ENCODE measurements around the gene PAWR. TPM values are rescaled to one million over a fixed set of nuclear protein-coding genes. Genes with fewer than 3 reads are reported as not detected.

Gene PAWR
- total and polyA plus RNA-seq, 10 of the 15 experiments (the other 5 are each of a cell fraction or from before 2014, with no cell fraction given) = 8.1 to 70.6 (median 24.2) TPM

GRCh38 chr12:79650440-79650839, 40.3 kb downstream of the PAWR start (continued):
- no peak for TF ChIP-seq EZH2 (IDR thresholded peaks at IDR 0.05; ENCODE audit: borderline replicate concordance, control insufficient read depth, low read depth, low read length)

DNA sequence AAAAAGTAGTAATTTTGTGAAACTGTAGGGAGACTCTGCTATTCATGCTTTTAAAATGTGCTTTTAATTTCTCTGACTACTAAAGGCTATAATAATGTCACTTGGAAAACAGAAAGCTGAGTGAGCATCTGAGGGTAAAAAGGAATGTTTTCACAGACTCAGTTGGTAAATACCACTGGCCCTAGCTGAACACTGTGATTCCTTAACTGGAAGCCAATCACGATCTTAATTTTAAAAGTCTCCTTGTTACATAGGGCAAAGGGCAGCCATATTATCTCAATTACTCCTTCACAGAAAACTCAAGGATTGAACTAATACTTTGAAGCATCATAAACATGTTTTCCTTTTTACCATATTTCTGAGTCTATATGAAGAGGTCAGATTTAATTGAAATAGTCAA, 41.9 kb downstream of the PAWR start:
- Histone ChIP-seq H3K9ac (ENCODE audit: control insufficient read depth, insufficient read depth, low read length) (no peak overlapping the region), H3K4me1 (ENCODE audit: control insufficient read depth, insufficient read depth, low read length) (no peaks in the 10 kb centered on the region), H3K27me3 (replicated peaks in 1 of 2; ENCODE audit: control insufficient read depth in 2 of 2, insufficient read depth in 2 of 2, low read length in 1 of 2) (no peaks in the 10 kb centered on the region), H4K20me1 (ENCODE audit: control insufficient read depth, insufficient read depth) (no peaks in the 10 kb centered on the region), H2AFZ (ENCODE audit: control insufficient read depth, low read depth, low read length) (no peak overlapping the region), H3K9me3 (replicated peaks; ENCODE audit: control insufficient read depth, insufficient read depth, low read length) (no peaks in the 10 kb centered on the region; the same call in 2 of the 3 replicates), H3K79me2 (ENCODE audit: control insufficient read depth, insufficient read depth, low read length) (peaks cover 8% of the 10 kb centered on the region), H3K36me3 (ENCODE audit: control insufficient read depth in 2 of 2, insufficient read depth in 2 of 2, low read length in 1 of 2) (no peaks in the 10 kb centered on the region), H3K27ac (ENCODE audit: control insufficient read depth, insufficient read depth) (no peak overlapping the region), H3K4me2 (ENCODE audit: control insufficient read depth, insufficient read depth) (no peak overlapping the region), H3K4me3 (no peak overlapping the region)
- FAIRE-seq (no peak), DNase-seq (ENCODE audit: low read depth, low spot score) (no peak), ATAC-seq (no peak)
- TF ChIP-seq TCF12 (IDR thresholded peaks at IDR 0.05; ENCODE audit: low read depth, low read length) (no peak), HCFC1 (IDR thresholded peaks at IDR 0.05; ENCODE audit: low read length) (no peak), RELB (IDR thresholded peaks at IDR 0.05; ENCODE audit: low read depth) (no peak), ZNF207 (IDR thresholded peaks at IDR 0.05; ENCODE audit: borderline replicate concordance) (no peak), TBL1XR1 (IDR thresholded peaks at IDR 0.05; ENCODE audit: low read depth, low read length) (no peak), CUX1 (IDR thresholded peaks at IDR 0.05; ENCODE audit: insufficient replicate concordance, low read depth, low read length) (no peak), ATF2 (IDR thresholded peaks at IDR 0.05; ENCODE audit: low read length) (no peak)
- TF ChIP-seq, protein P1, sequence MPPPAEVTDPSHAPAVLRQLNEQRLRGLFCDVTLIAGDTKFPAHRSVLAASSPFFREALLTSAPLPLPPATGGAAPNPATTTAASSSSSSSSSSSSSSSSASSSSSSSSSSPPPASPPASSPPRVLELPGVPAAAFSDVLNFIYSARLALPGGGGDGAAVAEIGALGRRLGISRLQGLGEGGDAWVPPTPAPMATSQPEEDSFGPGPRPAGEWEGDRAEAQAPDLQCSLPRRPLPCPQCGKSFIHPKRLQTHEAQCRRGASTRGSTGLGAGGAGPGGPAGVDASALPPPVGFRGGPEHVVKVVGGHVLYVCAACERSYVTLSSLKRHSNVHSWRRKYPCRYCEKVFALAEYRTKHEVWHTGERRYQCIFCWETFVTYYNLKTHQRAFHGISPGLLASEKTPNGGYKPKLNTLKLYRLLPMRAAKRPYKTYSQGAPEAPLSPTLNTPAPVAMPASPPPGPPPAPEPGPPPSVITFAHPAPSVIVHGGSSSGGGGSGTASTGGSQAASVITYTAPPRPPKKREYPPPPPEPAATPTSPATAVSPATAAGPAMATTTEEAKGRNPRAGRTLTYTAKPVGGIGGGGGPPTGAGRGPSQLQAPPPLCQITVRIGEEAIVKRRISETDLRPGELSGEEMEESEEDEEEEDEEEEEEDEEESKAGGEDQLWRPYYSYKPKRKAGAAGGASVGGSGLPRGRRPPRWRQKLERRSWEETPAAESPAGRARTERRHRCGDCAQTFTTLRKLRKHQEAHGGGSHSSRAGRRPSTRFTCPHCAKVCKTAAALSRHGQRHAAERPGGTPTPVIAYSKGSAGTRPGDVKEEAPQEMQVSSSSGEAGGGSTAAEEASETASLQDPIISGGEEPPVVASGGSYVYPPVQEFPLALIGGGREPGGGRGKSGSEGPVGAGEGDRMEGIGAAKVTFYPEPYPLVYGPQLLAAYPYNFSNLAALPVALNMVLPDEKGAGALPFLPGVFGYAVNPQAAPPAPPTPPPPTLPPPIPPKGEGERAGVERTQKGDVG (CRISPR knock-in tag; IDR thresholded peaks at IDR 0.05) = no peak
- no TSS peak for BruUV-seq (replicated peaks)
- in situ Hi-C loops (cut with MboI) = no loop called here
- 100% methylated on average over 1 of the region's 1 CpG for WGBS (ENCODE audit: insufficient coverage, insufficient replicate concordance, low lambda C conversion rate, missing lambda C conversion rate)
- ChIA-PET SMC1A (ENCODE audit: uncharacterized antibody, unreplicated experiment) (interaction anchor here (0.7 to 4.2 kb wide), 5 partner anchors 16 to 37 kb away, joined by 3 to 21 read pairs (median 3); no protein-coding TSS in a partner anchor), RAD21 (ENCODE audit: unreplicated experiment) (interaction anchor here (1.3 kb wide), 1 partner anchor 27 kb away, joined by 3 read pairs; no protein-coding TSS in a partner anchor), POLR2A (no interaction called here), CTCF (no interaction called here)
- intact Hi-C loops (cut with micrococcal nuclease; ENCODE audit: unreplicated experiment) = loop anchor here (5.0 kb wide), 1 partner anchor 38 kb away; no protein-coding TSS in a partner anchor
